ENCODE measurements around the gene PRDM4.

The PRDM4 gene, protein sequence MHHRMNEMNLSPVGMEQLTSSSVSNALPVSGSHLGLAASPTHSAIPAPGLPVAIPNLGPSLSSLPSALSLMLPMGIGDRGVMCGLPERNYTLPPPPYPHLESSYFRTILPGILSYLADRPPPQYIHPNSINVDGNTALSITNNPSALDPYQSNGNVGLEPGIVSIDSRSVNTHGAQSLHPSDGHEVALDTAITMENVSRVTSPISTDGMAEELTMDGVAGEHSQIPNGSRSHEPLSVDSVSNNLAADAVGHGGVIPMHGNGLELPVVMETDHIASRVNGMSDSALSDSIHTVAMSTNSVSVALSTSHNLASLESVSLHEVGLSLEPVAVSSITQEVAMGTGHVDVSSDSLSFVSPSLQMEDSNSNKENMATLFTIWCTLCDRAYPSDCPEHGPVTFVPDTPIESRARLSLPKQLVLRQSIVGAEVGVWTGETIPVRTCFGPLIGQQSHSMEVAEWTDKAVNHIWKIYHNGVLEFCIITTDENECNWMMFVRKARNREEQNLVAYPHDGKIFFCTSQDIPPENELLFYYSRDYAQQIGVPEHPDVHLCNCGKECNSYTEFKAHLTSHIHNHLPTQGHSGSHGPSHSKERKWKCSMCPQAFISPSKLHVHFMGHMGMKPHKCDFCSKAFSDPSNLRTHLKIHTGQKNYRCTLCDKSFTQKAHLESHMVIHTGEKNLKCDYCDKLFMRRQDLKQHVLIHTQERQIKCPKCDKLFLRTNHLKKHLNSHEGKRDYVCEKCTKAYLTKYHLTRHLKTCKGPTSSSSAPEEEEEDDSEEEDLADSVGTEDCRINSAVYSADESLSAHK

DNA sequence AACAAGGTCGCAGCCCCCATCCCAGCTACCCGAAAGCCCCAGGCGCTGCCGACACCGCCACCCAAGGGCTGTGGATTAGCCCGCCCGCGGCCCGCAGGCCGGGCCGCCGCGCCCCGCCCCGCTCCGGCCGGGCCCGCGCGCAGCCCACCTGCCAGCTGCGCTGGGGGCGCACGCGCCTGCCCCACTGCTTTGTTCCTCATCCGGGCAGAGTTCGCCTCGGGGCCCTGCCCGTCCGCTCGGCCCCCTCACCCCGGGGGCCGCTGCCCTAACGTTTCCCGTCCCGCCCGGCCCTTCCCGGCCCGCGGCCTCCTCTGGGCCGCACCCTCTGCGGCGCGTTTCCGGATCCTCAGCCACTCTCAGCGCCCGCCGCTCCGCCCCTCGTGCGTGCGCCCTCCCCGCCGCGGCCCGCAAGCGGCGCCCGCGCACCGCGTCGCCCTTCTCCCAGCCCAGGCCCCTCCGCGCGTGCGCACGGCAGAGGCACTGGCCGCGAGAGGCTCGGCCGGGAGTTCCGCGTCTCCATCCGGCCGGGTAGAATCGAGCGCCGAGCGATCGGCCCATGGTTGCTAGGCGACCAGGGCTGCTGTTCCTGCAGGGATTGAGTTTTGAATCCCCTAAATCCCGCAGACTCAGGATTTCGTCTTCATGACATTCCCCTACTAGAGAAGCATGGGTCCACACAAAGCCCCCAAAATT, at the start of gene PRDM4:
Gene PRDM4, minus strand, starts transcription at position 329 of the 693 bp plus-strand sequence. CDS start 622 bp downstream, outside the sequence.
- H3K36me3 ChIP-seq (ENCODE audit: control insufficient read depth in 1 of 2, insufficient read depth in 2 of 2, low read length in 2 of 2): peaks cover 15% of the 10 kb centered on the region in 2 donors
- H3K27ac ChIP-seq (ENCODE audit: low read length): peak within 1 kb of the TSS; percentile 56
- peak within 1 kb of the TSS; percentile 77 to 94 for H3K4me3 ChIP-seq (ENCODE audit: low read depth in 1 of 2, low read length in 2 of 2)
- H3K4me1 ChIP-seq (ENCODE audit: control insufficient read depth in 1 of 2, insufficient read depth in 2 of 2, low read length in 2 of 2): peaks cover 6 to 26% of the 10 kb centered on the region in 2 donors
- H3K27me3 ChIP-seq (ENCODE audit: low read depth, low read length): no peaks in the 10 kb centered on the region
- no peaks in the 10 kb centered on the region for H3K9me3 ChIP-seq (ENCODE audit: control insufficient read depth in 1 of 2, low read length in 2 of 2)

DNA sequence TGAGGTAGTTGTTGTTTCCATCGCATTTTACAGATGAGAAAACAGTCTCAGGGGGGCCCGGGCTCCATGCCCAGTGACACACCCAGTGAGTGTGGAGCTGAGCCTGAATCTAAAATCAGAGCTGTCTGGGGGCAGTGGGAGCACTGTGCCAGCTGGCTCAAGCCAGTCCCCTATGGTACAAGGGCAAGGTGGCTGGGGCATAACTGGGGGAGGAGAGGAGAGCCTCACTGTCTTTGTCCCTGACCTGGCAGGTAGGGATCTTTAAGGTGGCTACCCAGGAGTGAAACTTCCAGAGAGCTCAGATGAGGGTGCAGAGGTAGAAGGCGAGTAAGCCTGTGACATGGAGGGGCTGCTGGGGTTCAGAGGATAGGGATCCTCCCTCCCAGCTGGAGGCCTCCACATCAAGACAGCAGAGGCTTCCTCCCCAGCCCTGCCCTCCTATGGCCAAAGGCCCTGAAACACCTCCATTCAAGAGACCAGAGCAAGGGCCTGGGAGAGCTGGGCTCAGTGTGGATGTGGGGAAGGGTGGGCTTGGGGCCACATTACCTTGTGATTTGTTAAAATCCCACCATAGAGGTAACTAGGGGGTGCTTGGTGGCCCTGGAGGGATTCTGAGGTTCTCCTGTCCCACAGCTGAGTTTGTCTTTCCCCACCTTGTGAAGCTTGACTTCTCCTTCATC, 46.7 kb upstream of the PRDM4 start:
- Histone ChIP-seq H3K27ac (ENCODE audit: low read length) (no peak overlapping the region), H3K9me3 (ENCODE audit: control insufficient read depth in 1 of 2, low read length in 2 of 2) (no peaks in the 10 kb centered on the region), H3K4me3 (ENCODE audit: low read depth in 1 of 2, low read length in 2 of 2) (no peak overlapping the region), H3K27me3 (ENCODE audit: low read depth, low read length) (no peaks in the 10 kb centered on the region), H3K4me1 (ENCODE audit: control insufficient read depth in 1 of 2, insufficient read depth in 2 of 2, low read length in 2 of 2) (no peaks in the 10 kb centered on the region), H3K36me3 (ENCODE audit: control insufficient read depth in 1 of 2, insufficient read depth in 2 of 2, low read length in 2 of 2) (no peaks in the 10 kb centered on the region)

DNA sequence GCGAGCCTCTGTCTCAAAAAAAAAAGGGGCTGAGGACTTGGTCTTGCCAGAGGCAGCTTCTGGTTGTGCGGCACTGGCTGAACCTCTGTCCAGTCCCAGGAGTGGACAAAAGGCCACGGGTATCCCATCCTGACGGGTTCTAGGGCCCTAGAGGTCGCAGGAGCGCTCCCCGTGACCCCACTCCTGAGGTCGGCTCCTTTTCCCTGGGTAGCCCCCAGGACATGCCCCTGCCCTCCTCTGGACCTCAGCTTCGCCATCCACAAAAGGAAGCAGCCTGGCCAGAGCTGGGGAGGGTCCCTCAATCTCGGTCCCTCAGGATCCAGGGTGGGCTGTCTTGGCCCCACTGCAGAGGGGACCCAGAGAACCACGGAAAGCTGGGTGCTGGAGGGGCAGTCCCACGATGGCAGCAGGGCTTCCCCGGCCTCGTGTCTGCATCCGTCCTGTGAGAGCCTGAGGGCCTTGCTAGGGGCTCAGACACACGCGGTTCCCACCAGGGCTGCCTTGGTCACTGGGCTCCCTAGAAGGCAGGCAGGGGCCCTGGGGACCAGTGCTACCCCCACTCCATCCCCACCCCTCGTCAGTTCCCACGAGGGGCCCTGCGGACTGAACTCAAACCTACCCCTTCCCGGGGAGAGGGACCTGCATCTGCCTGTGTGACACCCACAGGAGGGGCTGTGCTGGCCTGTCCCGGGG, 44.7 kb upstream of the PRDM4 start:
- Histone ChIP-seq H3K27ac (ENCODE audit: low read length) (no peak overlapping the region), H3K27me3 (ENCODE audit: low read depth, low read length) (no peaks in the 10 kb centered on the region), H3K4me3 (ENCODE audit: low read depth in 1 of 2, low read length in 2 of 2) (no peak overlapping the region), H3K9me3 (ENCODE audit: control insufficient read depth in 1 of 2, low read length in 2 of 2) (no peaks in the 10 kb centered on the region), H3K4me1 (ENCODE audit: control insufficient read depth in 1 of 2, insufficient read depth in 2 of 2, low read length in 2 of 2) (no peaks in the 10 kb centered on the region), H3K36me3 (ENCODE audit: control insufficient read depth in 1 of 2, insufficient read depth in 2 of 2, low read length in 2 of 2) (no peaks in the 10 kb centered on the region)

DNA sequence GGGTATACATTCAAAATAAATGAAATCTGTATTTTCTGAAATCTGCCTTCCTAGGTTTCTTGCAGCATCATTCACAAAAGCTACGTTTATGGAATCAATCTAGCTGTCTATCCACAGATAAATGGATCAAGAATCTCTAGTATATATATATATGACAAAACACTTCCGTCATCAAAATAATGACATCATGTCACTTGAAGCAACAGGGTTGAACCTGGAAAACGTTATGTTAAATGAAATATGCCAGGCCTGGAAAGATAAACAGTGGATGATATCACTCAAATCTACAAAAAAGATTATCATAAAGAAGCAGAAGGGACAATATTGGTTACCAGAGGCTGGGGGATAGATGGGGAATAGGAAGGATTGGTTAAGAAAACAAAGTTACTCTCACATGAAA, 42.2 kb upstream of the PRDM4 start:
- H3K27ac ChIP-seq (ENCODE audit: low read length): no peak overlapping the region
- no peaks in the 10 kb centered on the region for H3K27me3 ChIP-seq (ENCODE audit: low read depth, low read length)
- H3K4me3 ChIP-seq (ENCODE audit: low read depth in 1 of 2, low read length in 2 of 2): no peak overlapping the region
- no peaks in the 10 kb centered on the region for H3K9me3 ChIP-seq (ENCODE audit: control insufficient read depth in 1 of 2, low read length in 2 of 2)
- H3K4me1 ChIP-seq (ENCODE audit: control insufficient read depth in 1 of 2, insufficient read depth in 2 of 2, low read length in 2 of 2): no peaks in the 10 kb centered on the region
- no peaks in the 10 kb centered on the region for H3K36me3 ChIP-seq (ENCODE audit: control insufficient read depth in 1 of 2, insufficient read depth in 2 of 2, low read length in 2 of 2)

DNA sequence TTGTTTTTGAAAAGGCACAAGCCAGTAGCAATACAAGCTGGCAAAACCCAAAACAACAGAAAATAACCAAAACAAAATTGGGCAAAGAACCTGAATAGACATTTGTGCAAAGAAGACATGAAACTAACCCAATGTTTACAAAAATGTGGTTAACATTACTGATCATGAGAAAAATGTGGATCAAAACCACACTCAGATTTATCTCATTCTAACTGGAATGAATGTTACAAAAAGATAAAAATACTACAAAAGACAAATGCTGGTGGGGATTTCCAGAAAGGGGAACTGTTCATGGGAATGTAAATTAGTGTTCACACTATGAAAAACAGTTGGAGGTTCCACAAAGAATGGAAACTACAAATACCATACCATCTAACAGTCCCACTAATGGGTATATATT, 40.2 kb upstream of the PRDM4 start:
- no peaks in the 10 kb centered on the region for H3K36me3 ChIP-seq (ENCODE audit: control insufficient read depth in 1 of 2, insufficient read depth in 2 of 2, low read length in 2 of 2)
- no peaks in the 10 kb centered on the region for H3K4me1 ChIP-seq (ENCODE audit: control insufficient read depth in 1 of 2, insufficient read depth in 2 of 2, low read length in 2 of 2)
- no peaks in the 10 kb centered on the region for H3K9me3 ChIP-seq (ENCODE audit: control insufficient read depth in 1 of 2, low read length in 2 of 2)
- no peak overlapping the region for H3K27ac ChIP-seq (ENCODE audit: low read length)
- H3K4me3 ChIP-seq (ENCODE audit: low read depth in 1 of 2, low read length in 2 of 2): no peak overlapping the region
- no peaks in the 10 kb centered on the region for H3K27me3 ChIP-seq (ENCODE audit: low read depth, low read length)

DNA sequence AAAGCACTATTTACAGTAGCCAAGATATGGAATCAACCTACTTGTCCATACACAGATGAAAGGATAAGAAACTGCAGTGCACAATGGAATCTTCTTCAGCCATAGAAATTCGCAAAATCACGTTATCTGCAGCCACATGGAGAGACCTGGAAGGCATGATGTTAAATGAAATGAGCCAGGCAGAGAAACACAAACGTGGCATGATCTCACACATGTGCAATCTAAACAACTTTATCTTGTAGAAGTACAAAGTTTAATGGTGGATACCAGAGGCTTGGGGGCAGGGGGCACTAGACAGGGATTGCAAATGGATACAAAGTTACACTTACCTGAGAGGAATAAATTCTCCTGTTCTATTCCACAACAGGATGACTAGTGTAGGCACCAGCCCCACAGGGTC, 37.6 kb upstream of the PRDM4 start:
- no peaks in the 10 kb centered on the region for H3K4me1 ChIP-seq (ENCODE audit: control insufficient read depth in 1 of 2, insufficient read depth in 2 of 2, low read length in 2 of 2)
- no peaks in the 10 kb centered on the region for H3K9me3 ChIP-seq (ENCODE audit: control insufficient read depth in 1 of 2, low read length in 2 of 2)
- no peaks in the 10 kb centered on the region for H3K27me3 ChIP-seq (ENCODE audit: low read depth, low read length)
- no peaks in the 10 kb centered on the region for H3K36me3 ChIP-seq (ENCODE audit: control insufficient read depth in 1 of 2, insufficient read depth in 2 of 2, low read length in 2 of 2)
- H3K4me3 ChIP-seq (ENCODE audit: low read depth in 1 of 2, low read length in 2 of 2): no peak overlapping the region
- H3K27ac ChIP-seq (ENCODE audit: low read length): no peak overlapping the region

DNA sequence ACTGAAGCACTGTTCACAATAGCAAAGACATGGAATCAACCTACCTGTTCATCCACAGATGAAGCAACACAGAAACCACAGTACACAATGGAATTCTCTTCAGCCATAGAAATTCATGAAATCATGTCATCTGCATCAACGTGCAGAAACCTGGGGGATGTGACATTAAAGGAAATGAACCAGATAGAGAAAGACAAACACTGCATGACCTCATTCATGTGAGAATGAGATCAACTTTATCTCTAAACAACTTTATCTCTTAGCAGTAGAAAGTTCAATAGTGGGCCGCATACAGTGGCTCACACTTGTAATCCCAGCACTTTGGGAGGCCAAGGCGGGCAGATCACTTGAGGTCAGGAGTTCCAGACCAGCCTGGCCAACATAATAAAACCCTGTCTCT, 33.5 kb upstream of the PRDM4 start:
- no peaks in the 10 kb centered on the region for H3K4me1 ChIP-seq (ENCODE audit: control insufficient read depth in 1 of 2, insufficient read depth in 2 of 2, low read length in 2 of 2)
- no peak overlapping the region for H3K27ac ChIP-seq (ENCODE audit: low read length)
- H3K36me3 ChIP-seq (ENCODE audit: control insufficient read depth in 1 of 2, insufficient read depth in 2 of 2, low read length in 2 of 2): no peaks in the 10 kb centered on the region
- no peaks in the 10 kb centered on the region for H3K9me3 ChIP-seq (ENCODE audit: control insufficient read depth in 1 of 2, low read length in 2 of 2)
- no peaks in the 10 kb centered on the region for H3K27me3 ChIP-seq (ENCODE audit: low read depth, low read length)
- H3K4me3 ChIP-seq (ENCODE audit: low read depth in 1 of 2, low read length in 2 of 2): no peak overlapping the region

DNA sequence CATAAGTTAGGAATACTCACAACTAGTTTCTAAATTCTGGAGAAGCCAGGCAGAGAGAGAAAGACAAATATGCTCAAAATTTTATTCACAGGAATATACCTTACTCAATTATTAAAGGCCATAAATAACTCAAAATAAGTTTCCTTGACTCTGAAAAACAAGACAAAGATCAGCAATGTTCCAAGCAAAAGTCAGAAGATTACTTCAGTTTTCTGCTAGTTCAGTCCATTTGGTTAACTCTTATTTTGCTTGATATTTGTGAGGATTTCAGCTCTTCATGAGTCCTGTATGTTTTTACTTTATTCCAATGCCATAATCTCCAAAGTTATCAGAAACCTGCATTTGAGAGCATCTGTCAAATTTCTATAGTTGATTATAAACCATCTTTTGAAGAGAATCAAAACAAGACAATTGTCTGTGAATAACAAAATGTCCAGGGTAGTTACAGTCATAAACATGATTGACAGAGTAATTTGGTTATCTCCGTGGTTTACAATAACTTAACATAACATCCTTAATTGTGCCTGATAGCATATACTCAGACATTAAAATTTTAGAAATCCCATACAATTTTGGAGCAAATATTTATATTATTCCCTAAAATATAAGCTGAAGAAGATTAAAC, 30.6 kb upstream of the PRDM4 start:
- H3K4me1 ChIP-seq (ENCODE audit: control insufficient read depth in 1 of 2, insufficient read depth in 2 of 2, low read length in 2 of 2): no peaks in the 10 kb centered on the region
- no peaks in the 10 kb centered on the region for H3K9me3 ChIP-seq (ENCODE audit: control insufficient read depth in 1 of 2, low read length in 2 of 2)
- H3K36me3 ChIP-seq (ENCODE audit: control insufficient read depth in 1 of 2, insufficient read depth in 2 of 2, low read length in 2 of 2): no peaks in the 10 kb centered on the region
- H3K27me3 ChIP-seq (ENCODE audit: low read depth, low read length): no peaks in the 10 kb centered on the region
- no peak overlapping the region for H3K4me3 ChIP-seq (ENCODE audit: low read depth in 1 of 2, low read length in 2 of 2)
- H3K27ac ChIP-seq (ENCODE audit: low read length): no peak overlapping the region

DNA sequence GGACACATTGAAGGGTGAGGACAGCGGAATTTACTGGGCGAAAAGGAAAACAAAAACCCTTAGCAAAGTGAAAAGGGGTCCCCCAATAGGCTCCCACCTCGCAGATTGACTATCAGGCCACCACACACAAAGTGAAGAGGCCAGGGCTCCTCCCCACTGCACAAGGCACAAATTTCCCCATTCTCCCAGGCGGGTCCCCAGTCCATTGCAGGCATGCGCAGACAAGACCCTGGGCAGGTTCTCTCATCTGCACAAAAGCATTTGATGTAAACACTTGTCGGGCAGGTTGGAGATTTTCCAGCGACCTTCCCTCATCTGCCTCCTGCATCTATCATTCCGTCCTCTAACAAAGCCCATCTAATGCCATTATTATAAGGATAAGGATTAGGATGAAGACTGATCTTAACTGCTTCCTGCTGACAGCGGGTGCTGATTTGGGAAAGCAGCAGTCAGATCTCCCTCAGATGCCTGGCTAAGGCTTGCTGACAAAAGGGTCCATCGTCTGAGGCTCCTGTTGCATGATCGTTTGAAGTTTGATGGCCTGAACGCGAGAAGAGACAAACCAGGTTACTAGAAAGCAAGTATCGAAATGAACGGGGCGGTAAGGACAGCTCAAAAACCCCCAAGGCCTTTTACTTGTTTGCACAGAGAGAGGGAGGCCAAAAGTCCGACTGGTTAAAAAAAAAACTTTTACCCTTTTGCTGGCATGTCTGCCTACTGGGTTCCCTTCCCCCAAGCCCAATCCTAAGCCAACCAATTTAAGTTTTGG, 27.9 kb upstream of the PRDM4 start:
- Histone ChIP-seq H3K36me3 (ENCODE audit: control insufficient read depth in 1 of 2, insufficient read depth in 2 of 2, low read length in 2 of 2) (no peaks in the 10 kb centered on the region), H3K4me3 (ENCODE audit: low read depth in 1 of 2, low read length in 2 of 2) (no peak overlapping the region), H3K4me1 (ENCODE audit: control insufficient read depth in 1 of 2, insufficient read depth in 2 of 2, low read length in 2 of 2) (no peaks in the 10 kb centered on the region), H3K27ac (ENCODE audit: low read length) (no peak overlapping the region), H3K9me3 (ENCODE audit: control insufficient read depth in 1 of 2, low read length in 2 of 2) (no peaks in the 10 kb centered on the region), H3K27me3 (ENCODE audit: low read depth, low read length) (no peaks in the 10 kb centered on the region)

DNA sequence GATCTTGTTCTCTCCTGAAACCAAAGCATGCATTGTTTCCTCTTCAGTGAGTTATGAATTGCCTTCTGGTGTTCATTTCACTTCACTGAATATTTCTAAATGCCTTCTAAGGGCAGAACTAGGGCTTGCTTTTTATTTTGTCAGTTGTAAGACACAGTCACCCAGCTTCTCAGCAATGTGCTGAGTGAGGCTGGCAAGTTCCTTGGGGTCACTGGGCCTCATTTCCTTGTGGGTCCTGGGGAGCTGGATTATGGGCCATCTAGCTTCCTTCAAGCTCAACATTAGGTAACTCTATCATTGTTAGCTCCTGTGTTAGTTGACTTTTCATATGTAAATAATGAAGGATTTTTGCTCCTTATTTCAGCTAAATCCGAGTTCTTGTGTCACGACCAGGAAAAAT, 27.3 kb upstream of the PRDM4 start:
- H3K4me3 ChIP-seq (ENCODE audit: low read depth in 1 of 2, low read length in 2 of 2): no peak overlapping the region
- no peak overlapping the region for H3K27ac ChIP-seq (ENCODE audit: low read length)
- H3K27me3 ChIP-seq (ENCODE audit: low read depth, low read length): no peaks in the 10 kb centered on the region
- no peaks in the 10 kb centered on the region for H3K36me3 ChIP-seq (ENCODE audit: control insufficient read depth in 1 of 2, insufficient read depth in 2 of 2, low read length in 2 of 2)
- H3K4me1 ChIP-seq (ENCODE audit: control insufficient read depth in 1 of 2, insufficient read depth in 2 of 2, low read length in 2 of 2): no peaks in the 10 kb centered on the region
- H3K9me3 ChIP-seq (ENCODE audit: control insufficient read depth in 1 of 2, low read length in 2 of 2): no peaks in the 10 kb centered on the region
